Gastrocnemius medialis (tissue), 4 donors: ENCODE measurements around the gene MEGF10. TPM values are rescaled to one million over a fixed set of nuclear protein-coding genes. Genes with fewer than 3 reads are reported as not detected.

Experiments
- ATAC-seq, 2 donors: fragments of 150-250 bp; one replicate each; pipeline ENCODE4 v1.9.1; 2016
- DNase-seq, 2 donors: peaks; one replicate each; pipeline ENCODE4 v3.0.0-alpha.2; 2019
- H3K27ac ChIP-seq, 4 donors: fragments of 200-600 bp; sonication (generic); 1 replicate in 1 of 4; 2 replicates in 3 of 4; pipeline ENCODE4 v1.5.1; 2016 to 2018; ENCODE audit warnings: mild to moderate bottlenecking in 2 of 4, moderate library complexity in 1 of 4
- H3K27me3 ChIP-seq, 3 donors: fragments of 200-600 bp; sonication (generic) in 2 of 3; 1 replicate in 1 of 3; 2 replicates in 2 of 3; pipeline versions ENCODE4 v1.5.1 to v1.6.0; 2016 to 2019; ENCODE audit warnings: mild to moderate bottlenecking in 1 of 3, moderate library complexity in 1 of 3
- H3K36me3 ChIP-seq, 2 donors: fragments of 200-600 bp; sonication (generic) in 1 of 2; one replicate each; pipeline ENCODE4 v1.5.1; 2017 to 2018
- H3K4me1 ChIP-seq, 2 donors: fragments of 200-600 bp; sonication (generic) in 1 of 2; one replicate each; pipeline ENCODE4 v1.5.1; 2016 to 2017; ENCODE audit warnings: mild to moderate bottlenecking in 2 of 2
- H3K4me3 ChIP-seq, 4 donors: fragments of 200-600 bp; sonication (generic) in 3 of 4; 1 replicate in 1 of 4; 2 replicates in 3 of 4; pipeline ENCODE4 v1.5.1; 2016 to 2019; ENCODE audit warnings: mild to moderate bottlenecking in 2 of 4
- H3K9me3 ChIP-seq, 3 donors: fragments of 200-600 bp; sonication (generic) in 2 of 3; 1 replicate in 1 of 3; 2 replicates in 2 of 3; pipeline ENCODE4 v1.5.1; 2016 to 2019
- CTCF ChIP-seq, 5 experiments: fragments of 450-650 bp in 3 of 5; fragments of 200-600 bp in 2 of 5; sonication (generic) in 2 of 5; IDR thresholded peaks in 4 of 5; conservative IDR thresholded peaks in 1 of 5; 1 replicate in 4 of 5; 2 replicates in 1 of 5; pipeline ENCODE4 v1.5.1; 2016 to 2019; ENCODE audit warnings: antibody characterized with exemption in 5 of 5, mild to moderate bottlenecking in 3 of 5, moderate library complexity in 3 of 5
- POLR2A ChIP-seq, 2 donors: fragments of 450-650 bp; IDR thresholded peaks; one replicate each; pipeline ENCODE4 v1.6.1; 2017; ENCODE audit warnings: antibody characterized with exemption in 2 of 2, mild to moderate bottlenecking in 2 of 2, moderate library complexity in 2 of 2
- in situ Hi-C, 4 donors: fragments of 200-750 bp; cut with MboI; loops; one replicate each; pipeline versions ENCODE4 v1.15.0 to v1.8.0; 2017; ENCODE audit warnings: low sequenced_read_pairs in 4 of 4
- intact Hi-C: fragments of 100-400 bp; cut with DNase I; formaldehyde crosslinking; loops from one replicate; pipeline ENCODE4 v1.15.1; 2023; ENCODE audit warnings: low total_unique reads
- total RNA-seq, 4 donors: library from RNA; depleted of rRNA; stranded (reverse); fragments of >200 nt; gene quantifications; one replicate each; pipeline versions ENCODE4 v1.1.0 to v1.2.3, GENCODE V29; 2016

MEGF10 gene
- total RNA-seq, 4 donors from 2014 or later, result 6.7 to 25.4 (median 15.7) TPM

DNA sequence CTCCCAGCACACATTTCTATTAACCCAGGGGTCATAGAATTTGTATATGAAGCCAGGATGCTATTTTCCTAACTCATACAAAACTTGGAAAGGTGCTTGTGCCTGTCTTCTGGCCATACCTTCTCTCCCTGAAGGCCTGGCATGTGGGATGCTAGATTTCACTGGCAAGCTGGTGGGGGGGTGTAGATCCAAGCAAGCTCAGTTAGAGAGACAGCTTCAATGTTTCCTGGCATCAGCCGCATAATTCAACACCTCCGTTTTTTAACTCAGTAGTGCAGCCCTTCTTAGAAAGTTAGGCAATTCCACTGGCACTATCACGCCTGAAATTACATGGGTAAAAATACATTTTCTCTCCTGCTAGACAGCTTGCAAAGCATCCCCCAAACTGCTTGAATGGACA is 51.8 kb downstream of the MEGF10 start:
- no peaks in the 10 kb centered on the region for H3K27me3 ChIP-seq
- in situ Hi-C loops, result no loop called here
- no peaks in the 10 kb centered on the region for H3K9me3 ChIP-seq
- TF ChIP-seq CTCF (IDR thresholded peaks at IDR 0.05 in 4 of 5, conservative IDR thresholded peaks at IDR 0.05 in 1 of 5) (no peak), POLR2A (IDR thresholded peaks at IDR 0.05) (no peak)
- ATAC-seq, result no peak
- no peak overlapping the region for H3K4me3 ChIP-seq
- no peak overlapping the region for H3K27ac ChIP-seq
- no peaks in the 10 kb centered on the region for H3K36me3 ChIP-seq
- no peaks in the 10 kb centered on the region for H3K4me1 ChIP-seq
- no peak for DNase-seq
- intact Hi-C loops, result no loop called here

DNA sequence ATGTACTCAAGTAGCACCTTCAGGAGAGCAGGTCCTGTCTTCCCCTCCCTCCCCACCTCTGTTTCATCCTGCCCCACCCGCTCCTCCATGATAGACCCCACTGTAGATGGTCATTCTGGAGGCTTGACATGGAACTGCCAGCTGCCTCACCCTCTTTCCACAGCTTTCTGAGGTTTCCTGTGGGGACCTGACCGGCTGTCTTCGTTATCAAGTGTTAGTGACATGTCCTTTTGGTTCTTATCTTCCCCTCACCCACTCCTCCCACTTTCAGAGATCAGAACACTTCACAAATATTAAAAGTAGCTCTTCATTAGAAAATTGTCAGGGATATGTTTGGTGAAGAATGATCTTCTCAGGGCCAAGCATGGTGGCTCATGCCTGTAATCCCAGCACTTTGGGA is 52.7 kb downstream of the MEGF10 start:
- Histone ChIP-seq H3K9me3 (no peaks in the 10 kb centered on the region), H3K27ac (no peak overlapping the region), H3K27me3 (no peaks in the 10 kb centered on the region), H3K4me3 (no peak overlapping the region), H3K36me3 (no peaks in the 10 kb centered on the region), H3K4me1 (no peaks in the 10 kb centered on the region)
- no peak for ATAC-seq
- DNase-seq, result no peak
- intact Hi-C loops (no loop called here), in situ Hi-C loops (no loop called here)
- TF ChIP-seq POLR2A (IDR thresholded peaks at IDR 0.05) (no peak), CTCF (IDR thresholded peaks at IDR 0.05 in 4 of 5, conservative IDR thresholded peaks at IDR 0.05 in 1 of 5) (no peak)

DNA sequence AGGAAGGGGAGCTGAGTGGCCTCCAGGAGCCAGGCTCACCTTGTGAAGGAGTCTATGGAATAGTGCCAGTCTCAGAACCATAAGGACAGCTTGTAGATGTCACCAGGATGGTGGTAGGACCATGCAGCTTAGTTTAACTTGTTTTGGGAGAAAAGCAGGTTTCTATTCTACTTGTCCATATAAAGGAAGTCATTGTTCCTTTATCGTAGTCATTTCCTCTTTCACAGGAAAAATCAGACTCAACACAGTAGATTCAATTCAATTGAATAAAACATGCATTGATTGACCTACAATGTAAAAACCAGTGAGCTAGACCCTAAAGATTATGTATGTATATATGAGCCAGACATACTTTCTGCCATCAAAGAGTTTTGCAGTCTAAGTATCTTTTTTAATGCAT is 53.3 kb downstream of the MEGF10 start:
- DNase-seq (no peak), ATAC-seq (no peak)
- TF ChIP-seq POLR2A (IDR thresholded peaks at IDR 0.05) (no peak), CTCF (IDR thresholded peaks at IDR 0.05 in 4 of 5, conservative IDR thresholded peaks at IDR 0.05 in 1 of 5) (no peak)
- H3K4me3 ChIP-seq, result no peak overlapping the region
- in situ Hi-C loops (no loop called here), intact Hi-C loops (no loop called here)
- no peaks in the 10 kb centered on the region for H3K36me3 ChIP-seq
- H3K9me3 ChIP-seq, result no peaks in the 10 kb centered on the region
- H3K27ac ChIP-seq, result no peak overlapping the region
- no peaks in the 10 kb centered on the region for H3K27me3 ChIP-seq
- no peaks in the 10 kb centered on the region for H3K4me1 ChIP-seq

GRCh38 chr5:127344931-127345330 is 54.3 kb downstream of the MEGF10 start:
- no peaks in the 10 kb centered on the region for H3K4me1 ChIP-seq
- DNase-seq, result no peak
- intact Hi-C loops, result no loop called here
- TF ChIP-seq CTCF (IDR thresholded peaks at IDR 0.05 in 4 of 5, conservative IDR thresholded peaks at IDR 0.05 in 1 of 5) (no peak), POLR2A (IDR thresholded peaks at IDR 0.05) (no peak)
- H3K27ac ChIP-seq, result no peak overlapping the region
- H3K4me3 ChIP-seq, result no peak overlapping the region
- in situ Hi-C loops, result no loop called here
- ATAC-seq, result no peak
- H3K36me3 ChIP-seq, result no peaks in the 10 kb centered on the region
- no peaks in the 10 kb centered on the region for H3K9me3 ChIP-seq
- H3K27me3 ChIP-seq, result no peaks in the 10 kb centered on the region

DNA sequence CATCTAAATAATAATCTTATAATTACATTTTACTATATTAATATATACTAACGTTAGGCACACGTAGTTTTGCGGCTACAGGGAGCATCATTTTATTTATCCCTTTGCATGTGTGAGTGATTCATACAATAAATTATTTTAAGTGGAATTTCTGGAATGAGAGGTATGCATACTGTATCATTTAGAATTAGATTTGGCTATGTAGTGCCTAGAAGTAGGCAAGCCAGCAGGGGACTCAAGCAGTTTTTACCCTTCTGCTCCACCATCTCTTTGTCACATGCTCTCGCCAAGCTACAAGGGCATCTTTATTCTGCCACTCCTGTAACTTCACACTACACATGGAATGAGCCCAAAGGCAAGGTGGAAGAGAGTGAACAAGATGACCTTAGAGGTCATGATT is 60.8 kb downstream of the MEGF10 start:
- intact Hi-C loops, result loop anchor here (10.0 kb wide), 1 partner anchor 1387 kb away; no protein-coding TSS in a partner anchor
- H3K4me3 ChIP-seq, result no peak overlapping the region
- in situ Hi-C loops, result no loop called here
- H3K27me3 ChIP-seq, result no peaks in the 10 kb centered on the region
- H3K36me3 ChIP-seq, result no peaks in the 10 kb centered on the region
- TF ChIP-seq POLR2A (IDR thresholded peaks at IDR 0.05) (no peak), CTCF (IDR thresholded peaks at IDR 0.05 in 4 of 5, conservative IDR thresholded peaks at IDR 0.05 in 1 of 5) (no peak)
- ATAC-seq (no peak), DNase-seq (no peak)
- H3K9me3 ChIP-seq, result no peaks in the 10 kb centered on the region
- H3K4me1 ChIP-seq, result no peaks in the 10 kb centered on the region
- no peak overlapping the region for H3K27ac ChIP-seq
